GM18867 (cell line): Measurements from ENCODE around the gene PIH1D1.

ENCODE experiments used
- ATAC-seq: cut with Tn5 transposase; IDR thresholded peaks from one replicate; pipeline ENCODE4 v1.9.1; 2021; ENCODE audit warnings: mild to moderate bottlenecking, moderate library complexity; ENCODE audit not compliant: unreplicated experiment

Gene PIH1D1

GRCh38 chr19:49451430-49452181 is at the start of gene PIH1D1:
PIH1D1 (minus strand) TSS chr19:49451814; CDS start chr19:49451574, 240 bp downstream.
- ATAC-seq: peak; percentile 50

DNA sequence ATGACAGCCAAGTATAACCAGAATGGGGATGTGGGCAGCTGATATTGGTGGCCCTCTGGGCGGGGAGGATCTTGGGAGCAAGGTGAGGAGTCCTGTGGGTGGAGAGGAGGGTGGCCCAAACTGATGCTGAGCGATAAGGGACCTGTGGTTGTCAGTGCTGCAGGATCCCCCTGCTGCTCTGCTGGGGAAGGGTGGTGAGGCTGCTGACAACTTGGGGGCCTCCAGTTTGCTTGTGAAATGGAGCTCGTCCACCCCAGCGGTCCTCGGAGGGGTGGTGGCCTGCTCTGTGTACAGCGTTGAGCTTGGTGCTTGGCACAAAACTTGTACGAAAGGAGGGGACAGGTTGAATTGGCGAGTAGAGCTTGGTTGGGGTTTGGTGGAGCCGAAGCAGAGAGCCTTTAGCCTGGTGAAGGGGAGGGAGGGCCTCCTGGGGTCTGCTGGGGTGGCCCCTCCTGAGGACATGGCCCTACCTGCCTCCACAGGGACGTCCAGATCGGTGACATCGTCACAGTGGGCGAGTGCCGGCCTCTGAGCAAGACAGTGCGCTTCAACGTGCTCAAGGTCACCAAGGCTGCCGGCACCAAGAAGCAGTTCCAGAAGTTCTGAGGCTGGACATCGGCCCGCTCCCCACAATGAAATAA is 47.5 kb upstream of the PIH1D1 start:
- ATAC-seq: no peak

DNA sequence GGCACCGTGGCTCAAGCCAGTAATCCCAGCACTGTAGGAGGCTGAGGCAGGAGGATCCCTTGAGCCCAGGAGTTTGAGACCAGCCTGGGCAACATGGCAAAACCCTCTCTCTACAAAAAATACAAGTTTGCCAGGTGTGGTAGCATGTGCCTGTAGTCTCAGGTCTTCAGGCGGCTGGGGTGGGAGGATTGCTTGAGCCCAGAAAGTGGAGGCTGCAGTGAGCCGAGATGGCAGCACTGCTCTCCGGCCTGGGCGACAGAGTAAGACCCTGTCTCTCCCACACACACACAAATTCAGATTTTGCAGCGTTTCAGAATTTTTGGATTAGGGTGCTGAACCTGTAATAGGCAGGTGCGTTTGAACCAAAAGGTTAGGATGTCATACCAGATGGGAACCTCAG is 46.9 kb upstream of the PIH1D1 start:
- ATAC-seq: no peak

DNA sequence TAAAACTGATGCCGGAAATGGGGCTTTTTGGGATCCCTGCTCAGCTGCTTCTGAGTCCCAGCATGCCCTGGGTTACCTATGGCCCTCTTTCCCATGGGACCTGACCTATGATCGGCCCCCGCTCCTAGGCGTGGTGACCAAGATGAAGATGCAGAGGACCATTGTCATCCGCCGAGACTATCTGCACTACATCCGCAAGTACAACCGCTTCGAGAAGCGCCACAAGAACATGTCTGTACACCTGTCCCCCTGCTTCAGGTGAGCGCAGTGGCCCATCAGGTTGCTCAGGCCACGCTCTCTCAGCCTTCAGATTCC is 46.1 kb upstream of the PIH1D1 start:
- ATAC-seq: no peak

DNA sequence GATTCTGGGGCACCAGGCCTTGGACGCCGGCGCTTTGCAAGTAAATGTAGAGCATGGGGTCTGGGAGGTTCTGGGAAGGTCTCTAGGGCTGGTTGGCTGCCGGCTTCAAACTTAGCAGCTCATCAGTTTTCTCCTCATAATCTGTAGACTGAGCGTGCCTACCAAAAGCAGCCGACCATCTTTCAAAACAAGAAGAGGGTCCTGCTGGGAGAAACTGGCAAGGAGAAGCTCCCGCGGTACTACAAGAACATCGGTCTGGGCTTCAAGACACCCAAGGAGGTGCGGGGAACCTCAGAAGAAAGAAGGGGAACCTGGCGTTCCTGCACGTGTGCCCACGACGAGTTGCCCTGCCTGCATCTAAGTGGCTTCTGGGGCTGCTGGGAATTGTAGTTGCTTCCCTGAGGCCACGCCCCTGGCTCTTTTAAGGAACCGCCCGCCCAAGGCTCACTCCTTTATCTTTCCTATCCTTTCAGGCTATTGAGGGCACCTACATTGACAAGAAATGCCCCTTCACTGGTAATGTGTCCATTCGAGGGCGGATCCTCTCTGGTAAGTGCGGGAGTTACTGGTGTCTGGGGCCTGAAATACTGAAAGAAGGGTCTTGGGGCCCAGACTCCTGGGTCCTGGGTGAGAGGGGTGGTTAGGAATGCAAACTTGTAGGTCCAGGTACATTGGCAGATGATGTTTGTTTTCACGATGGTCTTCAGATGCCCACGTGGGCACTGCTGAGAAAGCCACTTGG is 45.6 kb upstream of the PIH1D1 start:
- ATAC-seq: no peak

GRCh38 chr19:49496574-49497008 is 45.0 kb upstream of the PIH1D1 start:
- no peak for ATAC-seq

GRCh38 chr19:49492573-49493405 is 41.2 kb upstream of the PIH1D1 start:
- ATAC-seq: no peak

GRCh38 chr19:49491804-49492572 is 40.4 kb upstream of the PIH1D1 start:
- no peak for ATAC-seq

GRCh38 chr19:49491030-49491803 is 39.6 kb upstream of the PIH1D1 start:
- no peak for ATAC-seq

- ATAC-seq: no peak
Measured at GRCh38 chr19:49490287-49491029, 38.8 kb upstream of the PIH1D1 start.

DNA sequence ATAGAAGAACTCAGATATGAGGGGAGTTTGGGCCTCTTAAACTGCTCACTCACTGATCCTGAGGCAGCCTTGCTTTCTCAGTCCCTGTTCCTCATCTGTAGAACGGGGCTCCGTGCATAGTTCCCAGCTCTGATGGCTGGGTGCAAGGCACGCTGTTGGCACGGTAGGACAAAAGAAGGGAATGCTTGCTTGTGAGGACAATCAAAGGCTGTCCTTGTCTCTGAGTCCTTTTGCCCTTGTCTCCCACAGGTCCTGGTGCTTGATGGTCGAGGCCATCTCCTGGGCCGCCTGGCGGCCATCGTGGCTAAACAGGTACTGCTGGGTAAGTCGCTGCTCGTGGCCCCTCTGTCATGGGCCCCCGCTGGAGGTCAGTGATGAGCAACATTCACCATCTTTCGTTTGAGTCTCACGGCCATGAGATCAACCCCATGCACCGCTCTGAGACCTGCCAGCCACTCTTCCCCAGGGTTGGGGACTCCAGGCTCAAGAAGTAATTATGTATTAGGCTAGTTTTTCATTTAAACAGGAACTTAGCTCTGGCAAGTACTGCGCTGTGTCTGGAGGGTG is 38.1 kb upstream of the PIH1D1 start:
- no peak for ATAC-seq

- ATAC-seq: no peak
Measured at GRCh38 chr19:49488863-49489537, 37.4 kb upstream of the PIH1D1 start.

DNA sequence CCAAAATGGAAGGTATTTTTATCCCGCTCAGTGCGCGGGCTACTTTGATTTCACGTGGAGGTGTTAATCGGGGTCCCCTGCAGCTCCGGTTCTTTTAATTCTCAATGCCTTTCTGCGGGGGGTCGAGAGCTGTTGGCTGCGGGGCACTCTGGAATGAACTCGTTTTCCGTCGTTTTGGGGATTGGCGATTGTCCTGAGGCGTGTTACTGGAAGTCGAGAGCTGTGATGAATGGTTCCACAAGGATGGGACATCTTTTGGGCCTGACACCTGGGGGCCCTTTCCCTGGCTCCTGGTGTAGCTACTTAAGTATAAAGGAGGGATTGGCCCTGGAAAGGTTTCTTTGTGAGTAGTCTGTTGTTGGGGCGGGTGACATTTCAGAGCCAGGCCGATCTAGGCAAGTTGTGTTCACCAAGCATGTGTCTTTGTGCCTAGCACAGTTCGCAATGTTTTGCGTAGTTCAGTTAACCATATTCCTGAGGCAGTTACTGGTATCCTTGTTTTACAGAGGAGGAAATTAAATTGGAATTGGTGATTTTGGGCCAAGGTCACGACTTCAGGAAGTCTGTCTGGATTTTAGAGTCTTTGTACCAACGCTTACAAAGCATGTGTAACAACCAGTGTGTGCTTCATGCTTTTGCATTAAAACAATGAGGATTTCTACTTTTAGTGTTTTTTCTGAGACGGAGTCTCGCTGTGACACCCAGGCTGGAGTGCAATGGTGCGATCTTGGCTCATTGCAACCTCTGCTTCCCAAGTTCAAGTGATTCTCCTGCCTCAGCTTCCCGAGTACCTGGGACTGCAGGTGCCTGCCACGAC is 36.6 kb upstream of the PIH1D1 start:
- ATAC-seq: no peak

GRCh38 chr19:49487277-49488045 is 35.8 kb upstream of the PIH1D1 start, which contains the start of gene RPL13A:
RPL13A (plus strand) TSS chr19:49487608; CDS start chr19:49487630, 22 bp downstream.
- peak; percentile 85 for ATAC-seq

GRCh38 chr19:49486710-49487276 is 35.2 kb upstream of the PIH1D1 start:
- ATAC-seq: no peak

- ATAC-seq: no peak
Measured at GRCh38 chr19:49486232-49486631, 34.6 kb upstream of the PIH1D1 start.
